ENCODE data around the gene TEX264. TPM values are rescaled to one million over a fixed set of nuclear protein-coding genes. Genes with fewer than 3 reads are reported as not detected.

Gene TEX264
- total and polyA plus RNA-seq, 2 of the 13 experiments (the other 11 are each of a cell fraction or from before 2014, with no cell fraction given): 35.2 to 52.1 TPM

- 63% methylated on average over 6 of the region's 6 CpGs for WGBS (ENCODE audit: low lambda C conversion rate)
- Histone ChIP-seq H3K9me3 (ENCODE audit: low read length) (no peaks in the 10 kb centered on the region), H3K79me2 (ENCODE audit: insufficient read depth, low read length) (no peaks in the 10 kb centered on the region), H3K9ac (ENCODE audit: insufficient read depth, low read depth, low read length) (no peak overlapping the region), H3K4me3 (replicated peaks in 1 of 3; ENCODE audit: insufficient read depth in 1 of 3, low read depth in 2 of 3, low read length in 3 of 3) (no peak overlapping the region), H3K27me3 (ENCODE audit: control insufficient read depth in 1 of 2, insufficient read depth in 2 of 2, low read length in 2 of 2) (no peaks in the 10 kb centered on the region), H3K4me1 (ENCODE audit: insufficient read depth, low read length) (no peaks in the 10 kb centered on the region), H3K4me2 (ENCODE audit: low read depth, low read length) (no peak overlapping the region), H2AFZ (ENCODE audit: low read length) (no peak overlapping the region), H3K27ac (ENCODE audit: extremely low read length, insufficient read depth, low read length) (no peak overlapping the region), H4K20me1 (ENCODE audit: insufficient read depth, low read length) (no peaks in the 10 kb centered on the region), H3K36me3 (replicated peaks in 1 of 2; ENCODE audit: control insufficient read depth in 1 of 2, insufficient read depth in 2 of 2, low read length in 2 of 2) (peaks cover 14 to 68% of the 10 kb centered on the region in 2 experiments)
- CTCF ChIA-PET (ENCODE audit: low intra/inter-chr PET ratio, low total read pairs): interaction anchor here (0.7 to 2.3 kb wide), 6 partner anchors 31 to 138 kb away, joined by 3 to 47 read pairs (median 6); partner anchors contain the start of gene DCAF1
- peak; percentile 74 for DNase-seq (ENCODE audit: low spot score)
- in situ Hi-C loops (cut with HindIII; ENCODE audit: extremely low pct_ligation_motif_present, low pct_unique_long_range_greater_than_20kb): loop anchor here (5.0 kb wide), 2 partner anchors 44 to 136 kb away; partner anchors contain the start of gene DCAF1
- POLR2A ChIA-PET: no interaction called here
- peak; percentile 96 for FAIRE-seq
- intact Hi-C loops (cut with micrococcal nuclease; ENCODE audit: unreplicated experiment): loop anchor here (1.0 kb wide), 2 partner anchors 44 to 136 kb away; no protein-coding TSS in a partner anchor
- BruUV-seq (replicated peaks): no TSS peak
- ATAC-seq: peak; percentile 99
- TF ChIP-seq ZNF33A (CRISPR knock-in tag; IDR thresholded peaks at IDR 0.05; ENCODE audit: borderline replicate concordance): no peak
- TF ChIP-seq THAP9 (CRISPR knock-in tag; IDR thresholded peaks at IDR 0.05; ENCODE audit: borderline replicate concordance): peak; percentile 86; the same call in 1 of the 2 replicates
- no peak for TF ChIP-seq ZBTB43 (CRISPR knock-in tag; conservative IDR thresholded peaks at IDR 0.05)
- no peak for TF ChIP-seq SETDB1 (CRISPR knock-in tag; IDR thresholded peaks at IDR 0.05; ENCODE audit: borderline replicate concordance)
- TF ChIP-seq NFYC (CRISPR knock-in tag; IDR thresholded peaks at IDR 0.05): no peak
- no peak for TF ChIP-seq ELF4 (CRISPR knock-in tag; IDR thresholded peaks at IDR 0.05; ENCODE audit: borderline replicate concordance)
- peak; percentile 37; the same call in 1 of the 2 replicates for TF ChIP-seq ARID5B (CRISPR knock-in tag; IDR thresholded peaks at IDR 0.05)
- no peak for TF ChIP-seq ZFP62 (CRISPR knock-in tag; IDR thresholded peaks at IDR 0.05)
- TF ChIP-seq ZNF580 (CRISPR knock-in tag; IDR thresholded peaks at IDR 0.05; ENCODE audit: borderline replicate concordance, low read depth): 0 out of 2 replicates have a peak, but pooled peaks have one; percentile 44
- TF ChIP-seq ZNF280B (CRISPR knock-in tag; IDR thresholded peaks at IDR 0.05; ENCODE audit: borderline replicate concordance): no peak
- TF ChIP-seq GATAD1 (CRISPR knock-in tag; IDR thresholded peaks at IDR 0.05): peak; percentile 52
- TF ChIP-seq ZMAT5 (CRISPR knock-in tag; IDR thresholded peaks at IDR 0.05; ENCODE audit: borderline replicate concordance, low read depth): no peak
These were observed 33.0 kb upstream of the TEX264 start for GRCh38 chr3:51637941-51638471.
